GM21529 (cell line): ENCODE measurements around the gene B4GALT5.
A peak's percentile ranks its signal among the peaks of the same experiment; 100 is the strongest.
"Not testable (repeated sequence)": the region's sequence is repeated elsewhere in the genome, so short reads cannot be mapped to it uniquely, and the experiment has no call there.

Source experiments
- ATAC-seq: cut with Tn5 transposase; IDR thresholded peaks from one replicate; pipeline ENCODE4 v1.9.1; 2021; ENCODE audit not compliant: unreplicated experiment

Gene B4GALT5

GRCh38 chr20:49713753-49714712 lies at the start of gene B4GALT5:
Gene B4GALT5, minus strand, starts transcription at chr20:49713878. Its CDS starts 188 bp downstream, at chr20:49713690.
- peak; percentile 74 for ATAC-seq

GRCh38 chr20:49762940-49763766 lies 49.5 kb upstream of the B4GALT5 start:
- no peak for ATAC-seq

GRCh38 chr20:49761888-49762287 lies 48.2 kb upstream of the B4GALT5 start:
- not testable (repeated sequence) for ATAC-seq

GRCh38 chr20:49759266-49759950 lies 45.7 kb upstream of the B4GALT5 start:
- no peak for ATAC-seq

- no peak for ATAC-seq
Observed at GRCh38 chr20:49758781-49759180, 45.1 kb upstream of the B4GALT5 start.

- ATAC-seq, result no peak
Observed at GRCh38 chr20:49757597-49757996, 43.9 kb upstream of the B4GALT5 start.

- no peak for ATAC-seq
Observed at GRCh38 chr20:49756241-49756640, 42.6 kb upstream of the B4GALT5 start.

- no peak for ATAC-seq
Observed at GRCh38 chr20:49754596-49754995, 40.9 kb upstream of the B4GALT5 start.

GRCh38 chr20:49753133-49753532 lies 39.5 kb upstream of the B4GALT5 start:
- ATAC-seq, result no peak

GRCh38 chr20:49752201-49752903 lies 38.7 kb upstream of the B4GALT5 start:
- no peak for ATAC-seq

- ATAC-seq, result no peak
Observed at GRCh38 chr20:49751397-49751736, 37.7 kb upstream of the B4GALT5 start.

GRCh38 chr20:49750611-49751396 lies 37.1 kb upstream of the B4GALT5 start:
- ATAC-seq, result peak; percentile 71

- no peak for ATAC-seq
Observed at GRCh38 chr20:49749625-49750024, 35.9 kb upstream of the B4GALT5 start.

GRCh38 chr20:49748525-49748838 lies 34.8 kb upstream of the B4GALT5 start:
- no peak for ATAC-seq

GRCh38 chr20:49747707-49748524 lies 34.2 kb upstream of the B4GALT5 start:
- no peak for ATAC-seq

- ATAC-seq, result no peak
Observed at GRCh38 chr20:49742948-49743347, 29.3 kb upstream of the B4GALT5 start.

- ATAC-seq, result no peak
Observed at GRCh38 chr20:49741977-49742376, 28.3 kb upstream of the B4GALT5 start.

GRCh38 chr20:49740807-49741206 lies 27.1 kb upstream of the B4GALT5 start:
- ATAC-seq, result no peak

GRCh38 chr20:49739042-49739441 lies 25.4 kb upstream of the B4GALT5 start:
- no peak for ATAC-seq
